GM21360 (cell line): ENCODE data around the gene TPRA1.
"Not testable (repeated sequence)": the region's sequence is repeated elsewhere in the genome, so short reads cannot be mapped to it uniquely, and the experiment has no call there.

Source experiments
- ATAC-seq: cut with Tn5 transposase; IDR thresholded peaks from one replicate; pipeline ENCODE4 v1.9.1; 2021; ENCODE audit warnings: mild to moderate bottlenecking, moderate library complexity; ENCODE audit not compliant: unreplicated experiment

The TPRA1 gene

GRCh38 chr3:127616836-127617605 lies 26.5 kb upstream of the TPRA1 start:
- no peak for ATAC-seq

- ATAC-seq = no peak
These were observed 25.2 kb upstream of the TPRA1 start for GRCh38 chr3:127615631-127616305.

- ATAC-seq = no peak
These were observed 24.5 kb upstream of the TPRA1 start for GRCh38 chr3:127614928-127615589.

- ATAC-seq = no peak
These were observed 22.9 kb upstream of the TPRA1 start for GRCh38 chr3:127613406-127613805.

GRCh38 chr3:127612966-127613365 lies 22.4 kb upstream of the TPRA1 start:
- no peak for ATAC-seq

GRCh38 chr3:127611251-127611650 lies 20.7 kb upstream of the TPRA1 start:
- no peak for ATAC-seq

DNA sequence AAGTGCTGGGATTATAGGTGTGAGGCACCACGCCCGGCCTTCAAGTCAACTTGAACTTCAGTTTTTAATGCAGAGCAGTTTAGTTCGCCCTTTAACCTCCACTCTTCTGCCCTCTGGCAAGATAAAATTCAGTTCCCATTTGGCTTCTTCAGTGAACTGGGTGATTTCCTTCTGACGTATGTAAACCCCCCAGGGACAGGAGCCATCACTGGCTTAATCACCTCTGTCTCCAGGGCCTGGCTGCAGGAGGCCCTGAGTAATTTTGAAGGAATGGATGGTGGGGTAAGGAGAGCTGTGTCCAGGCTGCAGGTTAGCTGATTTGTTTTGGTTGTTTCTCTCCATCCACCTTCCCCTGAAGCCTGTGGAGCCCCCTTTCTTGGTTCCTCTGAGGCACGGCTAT lies 19.6 kb upstream of the TPRA1 start:
- no peak for ATAC-seq

- ATAC-seq = no peak
These were observed 17.8 kb upstream of the TPRA1 start for GRCh38 chr3:127608362-127608718.

DNA sequence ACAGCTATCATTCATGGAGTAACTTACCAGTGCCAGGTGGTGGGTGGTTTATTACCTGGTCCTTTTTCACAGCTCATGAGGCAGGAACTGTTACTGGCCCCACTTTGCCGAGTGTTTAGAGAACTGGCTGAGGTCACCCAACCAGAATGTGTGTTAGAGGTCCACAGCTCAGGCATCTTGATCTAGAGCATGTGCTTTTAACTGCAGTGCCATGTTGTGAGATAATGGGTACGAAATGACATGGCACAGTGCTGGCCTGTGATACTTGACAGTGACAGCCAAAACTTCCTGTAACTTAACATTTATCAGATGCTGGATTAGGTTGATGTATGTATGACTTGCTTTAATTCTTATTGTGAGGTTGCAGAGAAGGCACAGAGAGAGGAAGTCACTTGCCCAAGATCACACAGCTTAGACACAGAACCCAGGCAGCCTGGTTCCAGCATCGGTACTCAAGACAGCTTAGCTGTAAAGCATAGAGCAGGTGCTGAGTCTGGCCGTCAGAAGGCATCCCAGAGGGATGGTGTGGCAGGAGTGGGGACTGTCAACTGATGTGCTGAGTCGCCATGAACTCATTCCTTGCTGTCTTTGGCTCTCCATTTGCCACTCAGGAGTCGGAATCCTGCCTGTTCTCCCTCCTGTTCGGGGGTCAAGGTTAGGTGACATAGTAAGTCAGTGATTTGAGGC lies 17.3 kb upstream of the TPRA1 start:
- no peak for ATAC-seq

DNA sequence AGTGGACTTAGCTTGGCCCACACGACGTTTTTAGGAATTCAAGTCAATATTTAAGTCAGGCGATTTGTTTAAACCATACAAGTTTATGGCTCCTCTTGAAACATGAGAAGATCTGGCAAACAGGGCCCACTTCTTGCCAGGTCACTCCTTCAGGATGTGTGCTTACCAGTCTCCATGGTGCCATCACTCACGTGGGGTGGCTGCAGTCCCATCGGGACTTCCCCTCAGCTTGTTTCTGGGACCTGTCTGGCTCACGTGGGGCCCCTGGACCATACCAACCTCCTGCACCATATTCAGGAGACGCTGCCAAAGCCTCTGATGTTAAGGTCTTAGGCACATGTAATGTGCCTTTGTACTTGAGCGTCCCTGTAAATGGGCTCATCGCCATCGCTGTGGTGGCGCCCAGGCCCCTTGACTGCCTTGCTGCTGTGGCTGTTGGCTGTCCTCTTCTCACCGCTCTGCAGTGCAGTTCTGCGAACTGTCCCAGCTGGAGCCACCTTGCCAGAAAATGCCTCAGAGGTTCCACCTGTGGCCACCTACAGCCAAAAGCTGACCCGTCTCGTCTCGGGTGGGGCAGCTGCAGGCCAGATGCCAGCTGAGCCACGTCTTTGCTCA lies 16.6 kb upstream of the TPRA1 start:
- no peak for ATAC-seq

DNA sequence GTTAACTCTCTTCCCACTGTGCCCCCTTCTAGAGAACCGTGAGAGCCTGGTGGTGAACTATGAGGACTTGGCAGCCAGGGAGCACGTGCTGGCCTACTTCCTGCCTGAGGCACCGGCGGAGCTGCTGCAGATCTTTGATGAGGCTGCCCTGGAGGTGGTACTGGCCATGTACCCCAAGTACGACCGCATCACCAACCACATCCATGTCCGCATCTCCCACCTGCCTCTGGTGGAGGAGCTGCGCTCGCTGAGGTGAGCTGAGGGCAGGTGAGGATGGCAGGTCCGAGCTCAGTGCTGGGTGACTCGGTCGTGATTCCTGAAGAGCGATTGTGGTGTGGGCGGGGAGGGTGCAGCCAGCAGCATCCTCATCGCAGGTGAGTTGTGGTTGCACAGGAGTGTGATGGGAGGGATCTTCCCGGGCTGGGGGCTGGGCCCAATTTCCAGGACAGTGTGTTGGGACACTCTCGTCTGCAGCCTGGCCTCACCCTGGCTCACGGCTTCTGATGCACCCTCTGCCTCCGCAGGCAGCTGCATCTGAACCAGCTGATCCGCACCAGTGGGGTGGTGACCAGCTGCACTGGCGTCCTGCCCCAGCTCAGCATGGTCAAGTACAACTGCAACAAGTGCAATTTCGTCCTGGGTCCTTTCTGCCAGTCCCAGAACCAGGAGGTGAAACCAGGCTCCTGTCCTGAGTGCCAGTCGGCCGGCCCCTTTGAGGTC lies 15.7 kb upstream of the TPRA1 start:
- ATAC-seq = no peak

- ATAC-seq = not testable (repeated sequence)
These were observed 15.0 kb upstream of the TPRA1 start for GRCh38 chr3:127605547-127605946.

- ATAC-seq = no peak
These were observed 14.1 kb upstream of the TPRA1 start for GRCh38 chr3:127604546-127605165.

DNA sequence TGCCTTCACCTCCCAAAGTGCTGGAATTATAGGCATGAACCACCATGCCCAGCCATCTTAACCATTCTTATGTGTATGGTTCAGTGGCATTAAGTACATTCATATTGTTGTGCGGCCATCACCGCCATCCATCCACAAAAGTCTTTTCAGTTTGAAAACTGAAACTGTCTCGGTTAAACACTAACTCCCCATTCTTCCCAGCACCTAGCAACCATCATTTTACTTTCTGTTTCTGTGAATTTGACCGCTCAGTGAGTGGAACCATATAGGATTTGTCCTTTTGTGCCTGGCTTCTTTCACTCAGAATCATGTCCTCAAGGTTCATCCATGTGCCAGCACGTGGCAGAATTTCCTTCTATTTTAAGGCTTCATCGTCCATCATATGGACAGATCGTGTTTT lies 13.5 kb upstream of the TPRA1 start:
- no peak for ATAC-seq

DNA sequence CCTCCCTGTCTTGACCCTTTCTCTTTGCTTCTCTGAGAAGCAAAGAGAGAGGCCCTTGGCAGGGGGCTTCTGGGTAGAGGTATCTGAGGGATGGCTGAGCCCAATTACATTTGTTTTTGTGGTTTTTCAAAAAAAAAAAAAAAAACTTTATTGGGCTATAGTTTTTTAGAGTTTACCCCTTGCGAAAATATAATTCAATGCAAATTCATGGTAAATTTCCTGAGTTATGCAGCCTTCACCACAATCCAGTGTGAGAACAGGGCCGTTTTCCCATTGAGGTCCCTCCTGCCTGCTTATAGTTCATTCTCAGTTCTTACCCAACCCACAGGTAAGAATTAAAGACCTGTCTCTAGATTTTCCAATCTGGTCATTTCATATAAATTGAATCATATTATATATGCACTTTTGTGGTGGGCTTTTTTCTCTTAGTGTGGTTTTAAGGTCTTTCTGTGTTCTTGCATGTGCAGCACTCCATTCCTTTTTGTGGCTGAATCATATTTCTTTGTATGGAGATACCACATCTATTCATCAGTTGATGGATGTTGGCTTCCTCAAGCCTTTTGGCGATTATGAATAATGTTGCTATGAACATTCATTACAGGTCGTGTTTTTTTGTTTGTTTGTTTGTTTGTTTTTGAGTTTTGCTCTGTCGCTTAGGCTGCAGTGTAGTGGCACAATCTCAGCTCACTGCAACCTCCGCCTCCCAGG lies 10.4 kb upstream of the TPRA1 start:
- no peak for ATAC-seq

DNA sequence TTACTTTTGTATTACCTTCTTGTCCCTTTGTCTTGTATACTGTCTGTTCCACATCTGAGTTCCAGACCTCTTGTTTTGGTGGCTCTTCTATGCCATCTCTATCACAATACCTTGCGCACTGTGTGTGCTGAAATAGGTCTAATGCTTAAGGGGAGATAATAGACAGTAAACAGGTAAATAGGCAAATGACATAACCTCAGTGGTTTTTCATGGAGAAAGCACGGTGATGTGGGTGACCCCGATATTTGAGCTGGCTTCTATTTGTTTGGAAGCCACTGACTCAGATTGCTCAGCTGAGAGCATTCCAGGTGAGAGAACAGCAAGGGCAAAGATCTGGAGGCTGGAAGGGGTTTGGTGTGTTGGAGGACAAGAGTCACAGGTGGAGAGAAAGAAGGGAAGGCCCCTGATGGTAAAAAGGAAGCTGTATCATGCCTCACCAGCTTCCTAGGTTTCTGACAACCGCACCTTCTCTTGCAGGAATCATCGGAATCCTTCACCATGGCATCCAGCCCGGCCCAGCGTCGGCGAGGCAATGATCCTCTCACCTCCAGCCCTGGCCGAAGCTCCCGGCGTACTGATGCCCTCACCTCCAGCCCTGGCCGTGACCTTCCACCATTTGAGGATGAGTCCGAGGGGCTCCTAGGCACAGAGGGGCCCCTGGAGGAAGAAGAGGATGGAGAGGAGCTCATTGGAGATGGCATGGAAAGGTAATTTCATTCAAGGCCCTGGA lies 8.5 kb upstream of the TPRA1 start:
- no peak for ATAC-seq

GRCh38 chr3:127597020-127597771 lies 6.7 kb upstream of the TPRA1 start:
- ATAC-seq = no peak

DNA sequence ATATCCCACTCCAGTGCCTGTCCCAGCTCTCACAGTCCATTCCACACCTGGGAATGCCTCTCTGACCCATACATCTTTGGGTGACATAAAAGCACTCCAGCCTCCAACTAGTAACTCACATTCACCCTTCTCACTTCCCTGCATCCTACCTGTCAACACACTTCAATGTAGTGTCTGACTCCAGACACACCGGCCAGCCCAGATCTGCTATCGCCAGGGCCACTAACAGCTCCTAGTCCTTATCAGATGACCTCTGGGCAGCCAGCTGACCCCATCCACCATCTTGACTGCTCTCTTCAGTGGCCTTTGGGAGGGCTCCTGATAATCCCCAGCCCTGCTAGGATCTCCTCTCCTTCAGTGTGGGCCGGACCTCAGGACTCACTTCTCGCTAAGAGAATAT lies 4.8 kb upstream of the TPRA1 start:
- ATAC-seq = no peak
